HCT116 (cell line): ENCODE data around the gene THBS4. TPM values are rescaled to one million over a fixed set of nuclear protein-coding genes. Genes with fewer than 3 reads are reported as not detected.

Experiments used
- ATAC-seq: fragments of 200-7000 bp; cut with Tn5 transposase; 2 replicates; pipeline ENCODE4 v1.9.1; 2020; ENCODE audit warnings: mild to moderate bottlenecking, moderate library complexity
- BruUV-seq: library from RNA; stranded (reverse); fragments of 400-500 nt; replicated peaks from 2 replicates; lab custom pipeline; 2021; lab: Mats Ljungman, UMichigan
- CTCF ChIA-PET: fragments of 300-600 bp; sonication (Branson Sonifier 250); formaldehyde crosslinking; loops from one replicate; lab custom pipeline; 2021; ENCODE audit warnings: antibody characterized with exemption; lab: Charles Lee
- POLR2A ChIA-PET: fragments of 300-600, 350-600 bp; sonication (Branson Sonifier 250); formaldehyde crosslinking; loops from one replicate; lab custom pipeline; 2021; ENCODE audit warnings: antibody characterized with exemption; lab: Charles Lee
- RAD21 ChIA-PET, 2 experiments: fragments of 300-600 bp; sonication (Branson Sonifier 250); formaldehyde crosslinking; loops; one replicate each; lab custom pipeline; 2023; ENCODE audit warnings: low total read pairs in 2 of 2; ENCODE audit not compliant: uncharacterized antibody in 2 of 2, unreplicated experiment in 2 of 2, low non-redundant PET in 1 of 2; lab: Charles Lee
- DNase-seq: peaks from one replicate; pipeline ENCODE4 v3.0.0-alpha.2; 2010; ENCODE audit warnings: low read depth, low spot score
- H2AFZ ChIP-seq: fragments of 200-600 bp; shearing (Covaris generic), sonication (generic); 2 replicates; pipeline ENCODE4 v1.6.1; 2017; ENCODE audit warnings: low read depth, mixed run types, mixed read lengths, antibody characterized with exemption, low read length; ENCODE audit not compliant: poor library complexity, severe bottlenecking
- H3K27ac ChIP-seq: 2 replicates; pipeline ENCODE4 v1.5.1; 2012; ENCODE audit warnings: low read depth, low read length
- H3K27me3 ChIP-seq: fragments of 200-600 bp; sonication (generic); 2 replicates; pipeline ENCODE4 v1.6.1; 2016; ENCODE audit warnings: mixed run types, low read length, mixed read lengths; ENCODE audit not compliant: insufficient read depth
- H3K36me3 ChIP-seq, 2 experiments: fragments of 200-500 bp in 1 of 2; fragments of 200-600 bp in 1 of 2; sonication (Bioruptor generic) in 1 of 2; sonication (generic) in 1 of 2; 2 replicates each; pipeline versions ENCODE4 v1.5.1 to v1.6.1; 2014 to 2016; ENCODE audit warnings: low read length in 2 of 2, inconsistent platforms in 1 of 2, mixed read lengths in 1 of 2, mixed run types in 1 of 2; ENCODE audit not compliant: insufficient read depth in 2 of 2, control insufficient read depth in 1 of 2
- H3K4me1 ChIP-seq, 2 experiments: fragments of 200-600 bp in 1 of 2; sonication (generic) in 1 of 2; 2 replicates each; pipeline versions ENCODE4 v1.5.1 to v1.6.1; 2012 to 2017; ENCODE audit warnings: low read length in 2 of 2, inconsistent platforms in 1 of 2, mild to moderate bottlenecking in 1 of 2, mixed read lengths in 1 of 2, mixed run types in 1 of 2, moderate library complexity in 1 of 2; ENCODE audit not compliant: insufficient read depth in 2 of 2, control insufficient read depth in 1 of 2
- H3K4me2 ChIP-seq: fragments of 200-600 bp; sonication (generic); 2 replicates; pipeline ENCODE4 v1.6.1; 2017; ENCODE audit warnings: mixed run types, low read length, mixed read lengths
- H3K4me3 ChIP-seq, 2 experiments: fragments of 200-600 bp in 1 of 2; sonication (generic) in 1 of 2; replicated peaks in 1 of 2; 2 replicates each; pipeline ENCODE4 v1.5.1; 2011 to 2016; ENCODE audit warnings: low read length in 2 of 2, control low read depth in 1 of 2, low read depth in 1 of 2, mild to moderate bottlenecking in 1 of 2, mixed read lengths in 1 of 2, mixed run types in 1 of 2
- H3K79me2 ChIP-seq: fragments of 200-600 bp; sonication (generic); 2 replicates; pipeline ENCODE4 v1.6.1; 2017; ENCODE audit warnings: mild to moderate bottlenecking, mixed run types, low read length, moderate library complexity, mixed read lengths; ENCODE audit not compliant: insufficient read depth
- H3K9ac ChIP-seq: fragments of 200-600 bp; sonication (generic); 2 replicates; pipeline ENCODE4 v1.6.1; 2016; ENCODE audit warnings: low read length, mixed read lengths
- H3K9me2 ChIP-seq: fragments of 200-600 bp; sonication (generic), shearing (Covaris generic); 2 replicates; pipeline ENCODE4 v1.6.1; 2017; ENCODE audit warnings: mixed run types, mild to moderate bottlenecking, moderate library complexity; ENCODE audit not compliant: insufficient read depth
- H3K9me3 ChIP-seq, 2 experiments: fragments of 200-500 bp in 1 of 2; fragments of 200-600 bp in 1 of 2; sonication (Bioruptor generic) in 1 of 2; sonication (generic) in 1 of 2; 2 replicates each; pipeline ENCODE4 v1.6.1; 2014 to 2017; ENCODE audit warnings: low read length in 2 of 2, mixed read lengths in 2 of 2, inconsistent platforms in 1 of 2, low read depth in 1 of 2, mild to moderate bottlenecking in 1 of 2, mixed run types in 1 of 2, moderate library complexity in 1 of 2; ENCODE audit not compliant: control insufficient read depth in 1 of 2, insufficient read depth in 1 of 2
- H4K20me1 ChIP-seq: fragments of 200-600 bp; sonication (generic), shearing (Covaris generic); 2 replicates; pipeline ENCODE4 v1.6.1; 2017; ENCODE audit warnings: mixed run types, mild to moderate bottlenecking, moderate library complexity; ENCODE audit not compliant: insufficient read depth
- ATF3 ChIP-seq: IDR thresholded peaks from 2 replicates; pipeline ENCODE4 v1.6.1; 2012
- CBX3 ChIP-seq: IDR thresholded peaks from 2 replicates; pipeline ENCODE4 v1.6.1; 2012; ENCODE audit warnings: low read depth
- CEBPB ChIP-seq: IDR thresholded peaks from 2 replicates; pipeline ENCODE4 v1.6.1; 2012; ENCODE audit warnings: low read depth
- CTCF ChIP-seq, 3 experiments: fragments of 200-600 bp in 1 of 3; sonication (generic) in 1 of 3; IDR thresholded peaks in 2 of 3; conservative IDR thresholded peaks in 1 of 3; 2 replicates each; pipeline ENCODE4 v1.5.1; 2012 to 2017; ENCODE audit warnings: low read depth in 2 of 3, low read length in 2 of 3, antibody characterized with exemption in 1 of 3, borderline replicate concordance in 1 of 3, control low read depth in 1 of 3, mild to moderate bottlenecking in 1 of 3, mixed read lengths in 1 of 3, mixed run types in 1 of 3, moderate library complexity in 1 of 3; ENCODE audit not compliant: insufficient read depth in 1 of 3
- EGR1 ChIP-seq: IDR thresholded peaks from 2 replicates; pipeline ENCODE4 v1.6.1; 2012; ENCODE audit warnings: low read depth
- EZH2 ChIP-seq: fragments of 200-600 bp; sonication (generic); IDR thresholded peaks from 2 replicates; pipeline ENCODE4 v1.6.1; 2017; ENCODE audit warnings: antibody characterized with exemption, mixed run types
- EZH2phosphoT487 ChIP-seq: fragments of 200-600 bp; IDR thresholded peaks from 2 replicates; pipeline ENCODE4 v1.6.1; 2018; ENCODE audit warnings: antibody characterized with exemption, borderline replicate concordance
- FOSL1 ChIP-seq: IDR thresholded peaks from 2 replicates; pipeline ENCODE4 v1.6.1; 2012; ENCODE audit warnings: low read depth
- JUND ChIP-seq: IDR thresholded peaks from 2 replicates; pipeline ENCODE4 v1.6.1; 2012
- MAX ChIP-seq: IDR thresholded peaks from 2 replicates; pipeline ENCODE4 v1.6.1; 2012
- POLR2A ChIP-seq: IDR thresholded peaks from 2 replicates; pipeline ENCODE4 v1.7.0; 2011; ENCODE audit warnings: borderline replicate concordance; ENCODE audit not compliant: insufficient read depth, insufficient read length; ENCODE audit errors: extremely low read depth
- POLR2AphosphoS5 ChIP-seq: IDR thresholded peaks from 2 replicates; pipeline ENCODE4 v1.6.1; 2011; ENCODE audit warnings: mild to moderate bottlenecking, low read depth, low read length, moderate library complexity
- RAD21 ChIP-seq: IDR thresholded peaks from 2 replicates; pipeline ENCODE4 v1.6.1; 2012; ENCODE audit warnings: low read depth, mild to moderate bottlenecking
- REST ChIP-seq: IDR thresholded peaks from 2 replicates; pipeline ENCODE4 v1.6.1; 2012; ENCODE audit warnings: low read depth
- SIN3A ChIP-seq: IDR thresholded peaks from 2 replicates; pipeline ENCODE4 v1.6.1; 2012; ENCODE audit warnings: low read depth
- SP1 ChIP-seq: IDR thresholded peaks from 2 replicates; pipeline ENCODE4 v1.6.1; 2012; ENCODE audit warnings: low read depth
- SRF ChIP-seq: IDR thresholded peaks from 2 replicates; pipeline ENCODE4 v1.6.1; 2012; ENCODE audit warnings: low read depth
- YY1 ChIP-seq: IDR thresholded peaks from 2 replicates; pipeline ENCODE4 v1.6.1; 2011; ENCODE audit warnings: low read length, low read depth, moderate library complexity, mild to moderate bottlenecking; ENCODE audit not compliant: insufficient replicate concordance; ENCODE audit errors: extremely low read depth
- ZBTB33 ChIP-seq: IDR thresholded peaks from 2 replicates; pipeline ENCODE4 v1.6.1; 2011; ENCODE audit warnings: mild to moderate bottlenecking, low read length, moderate library complexity; ENCODE audit not compliant: insufficient replicate concordance; ENCODE audit errors: extremely low read depth
- intact Hi-C: fragments of 100-400 bp; cut with micrococcal nuclease; formaldehyde crosslinking; loops from 2 replicates; pipeline ENCODE4 v1.10.0; 2022
- total RNA-seq: library from RNA; stranded (reverse); gene quantifications from one replicate; pipeline ENCODE4 v1.2.1, GENCODE V29; 2021; ENCODE audit not compliant: unreplicated experiment

Gene THBS4
- total RNA-seq, 1 experiment from 2014 or later: 1.5 TPM

- POLR2A ChIA-PET: no interaction called here
- Histone ChIP-seq H3K9me2 (no peaks in the 10 kb centered on the region), H4K20me1 (no peaks in the 10 kb centered on the region), H2AFZ (peak within 1 kb of the TSS; percentile 66), H3K4me1 (peaks cover 8 to 17% of the 10 kb centered on the region in 2 experiments; a peak in 3 of 4 replicates), H3K9ac (peak within 1 kb of the TSS; percentile 83), H3K36me3 (peaks cover 15 to 19% of the 10 kb centered on the region in 2 experiments; a peak in 3 of 4 replicates), H3K9me3 (no peaks in the 10 kb centered on the region), H3K4me2 (peak within 1 kb of the TSS; percentile 82), H3K4me3 (peak within 1 kb of the TSS; percentile 83 to 89), H3K27me3 (no peaks in the 10 kb centered on the region), H3K27ac (peak within 1 kb of the TSS; percentile 93), H3K79me2 (peaks cover 25% of the 10 kb centered on the region)
- CTCF ChIA-PET: no interaction called here
- RAD21 ChIA-PET: no interaction called here
- no TSS peak for BruUV-seq
- ATAC-seq (peak; percentile 97), DNase-seq (peak; percentile 61)
- intact Hi-C loops: no loop called here
- peak; percentile 94 for TF ChIP-seq EGR1
- TF ChIP-seq FOSL1: no peak
- TF ChIP-seq ATF3: no peak
- peak; percentile 25 for TF ChIP-seq POLR2A
- TF ChIP-seq SP1: peak; percentile 44
- no peak for TF ChIP-seq RAD21
- TF ChIP-seq CTCF (IDR thresholded peaks at IDR 0.05 in 2 of 3, conservative IDR thresholded peaks at IDR 0.05 in 1 of 3; ENCODE audit: borderline replicate concordance in 1 of 3, insufficient read depth in 1 of 3, low read depth in 2 of 3, low read length in 2 of 3): no peak
- TF ChIP-seq SRF: no peak
- TF ChIP-seq POLR2AphosphoS5: peak; percentile 74
- TF ChIP-seq MAX: peak; percentile 84
- TF ChIP-seq EZH2: no peak
- TF ChIP-seq CBX3: no peak
- no peak for TF ChIP-seq JUND
- TF ChIP-seq REST: no peak
- TF ChIP-seq SIN3A: peak; percentile 82; the same call in 1 of the 2 replicates
- no peak for TF ChIP-seq EZH2phosphoT487
- TF ChIP-seq YY1: peak; percentile 99
- no peak for TF ChIP-seq CEBPB
- TF ChIP-seq ZBTB33: no peak
These were observed 44.3 kb upstream of the THBS4 start, which contains the start of gene MTX3 for GRCh38 chr5:79990598-79991507. Gene MTX3, minus strand, starts transcription at chr5:79991262. Its CDS starts 24 bp downstream, at chr5:79991238.
